ENCODE data around the gene PPP1R26.

Gene PPP1R26

DNA sequence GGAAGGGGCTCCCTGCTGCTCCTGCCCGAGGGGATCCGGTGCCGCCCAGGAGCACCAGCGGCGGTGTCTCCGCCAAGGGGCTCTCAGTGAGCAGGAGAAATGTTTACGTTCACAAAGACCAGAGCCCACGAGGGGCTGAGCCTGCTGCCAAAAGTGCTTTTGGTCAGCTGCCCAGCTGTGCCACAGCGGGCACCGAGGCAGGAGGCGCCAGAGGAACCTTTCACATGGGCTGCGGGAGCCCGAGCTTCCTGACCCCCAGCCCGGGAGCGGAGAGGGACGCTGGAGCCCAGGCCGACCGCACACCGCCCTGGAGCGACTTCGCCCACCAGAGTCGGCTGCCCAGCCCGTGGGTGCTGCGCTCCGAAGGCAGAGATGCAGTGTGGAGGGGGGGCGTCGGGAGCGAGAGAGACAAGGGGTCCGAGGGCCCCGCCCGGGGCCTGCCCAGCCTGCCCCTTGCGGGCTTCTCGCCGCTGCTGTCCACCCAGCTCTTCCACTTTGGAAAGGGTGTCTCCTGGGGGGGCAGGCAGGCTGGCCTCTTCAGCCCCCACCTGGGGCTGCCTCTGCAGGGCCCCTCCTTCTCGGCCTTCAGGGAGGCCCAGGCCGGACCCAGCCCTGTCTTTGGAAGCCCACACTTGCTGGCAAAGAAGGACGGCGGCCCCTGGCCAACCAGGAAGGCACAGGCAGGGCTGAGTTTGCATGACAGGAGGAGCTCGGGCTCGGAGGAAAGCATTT, 7.9 kb downstream of the PPP1R26 start:
- H3K4me3 ChIP-seq (ENCODE audit: low read length): no peak overlapping the region
- DNase-seq (ENCODE audit: low read depth): no peak
- TF ChIP-seq, protein P1, sequence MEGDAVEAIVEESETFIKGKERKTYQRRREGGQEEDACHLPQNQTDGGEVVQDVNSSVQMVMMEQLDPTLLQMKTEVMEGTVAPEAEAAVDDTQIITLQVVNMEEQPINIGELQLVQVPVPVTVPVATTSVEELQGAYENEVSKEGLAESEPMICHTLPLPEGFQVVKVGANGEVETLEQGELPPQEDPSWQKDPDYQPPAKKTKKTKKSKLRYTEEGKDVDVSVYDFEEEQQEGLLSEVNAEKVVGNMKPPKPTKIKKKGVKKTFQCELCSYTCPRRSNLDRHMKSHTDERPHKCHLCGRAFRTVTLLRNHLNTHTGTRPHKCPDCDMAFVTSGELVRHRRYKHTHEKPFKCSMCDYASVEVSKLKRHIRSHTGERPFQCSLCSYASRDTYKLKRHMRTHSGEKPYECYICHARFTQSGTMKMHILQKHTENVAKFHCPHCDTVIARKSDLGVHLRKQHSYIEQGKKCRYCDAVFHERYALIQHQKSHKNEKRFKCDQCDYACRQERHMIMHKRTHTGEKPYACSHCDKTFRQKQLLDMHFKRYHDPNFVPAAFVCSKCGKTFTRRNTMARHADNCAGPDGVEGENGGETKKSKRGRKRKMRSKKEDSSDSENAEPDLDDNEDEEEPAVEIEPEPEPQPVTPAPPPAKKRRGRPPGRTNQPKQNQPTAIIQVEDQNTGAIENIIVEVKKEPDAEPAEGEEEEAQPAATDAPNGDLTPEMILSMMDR (conservative IDR thresholded peaks at IDR 0.05; ENCODE audit: low read depth, low read length): no peak

DNA sequence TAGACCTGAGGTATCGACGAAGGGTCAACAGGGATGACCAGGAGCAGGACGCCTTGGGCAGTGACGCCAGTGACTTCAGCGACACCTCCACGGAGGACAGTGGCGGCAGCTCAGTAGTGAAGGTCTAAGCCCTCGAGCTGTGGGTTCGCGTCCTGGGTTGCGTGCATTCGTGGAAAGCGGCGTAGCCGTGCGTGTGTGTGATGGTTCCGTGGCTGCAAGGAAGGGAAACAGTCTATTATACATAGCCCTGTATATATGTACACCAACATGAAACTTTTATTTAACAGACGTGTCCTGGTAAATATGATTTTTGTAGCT, 8.4 kb downstream of the PPP1R26 start:
- no peak overlapping the region for H3K4me3 ChIP-seq (ENCODE audit: low read length)
- DNase-seq (ENCODE audit: low read depth): no peak
- TF ChIP-seq, protein P1 (conservative IDR thresholded peaks at IDR 0.05; ENCODE audit: low read depth, low read length): no peak

DNA sequence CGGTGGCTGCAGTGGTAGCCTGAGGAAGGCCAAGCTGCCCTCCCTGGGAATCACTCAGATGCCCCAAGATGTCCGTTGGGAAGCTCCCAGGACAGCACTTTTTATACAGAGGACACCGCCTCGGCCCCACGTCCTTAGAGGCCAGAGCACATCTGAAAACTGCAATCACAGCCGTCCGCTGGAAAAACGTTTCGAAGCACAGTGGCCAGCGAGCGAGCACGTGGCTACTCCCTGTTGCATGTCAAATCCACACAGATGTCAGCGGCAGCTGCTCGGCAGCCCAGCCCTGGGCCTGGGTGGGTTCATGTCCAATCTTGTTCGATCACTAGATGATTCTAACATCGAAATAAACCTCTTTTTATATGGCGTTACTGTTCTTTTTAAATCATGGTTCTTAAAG, 8.9 kb downstream of the PPP1R26 start:
- no peak overlapping the region for H3K4me3 ChIP-seq (ENCODE audit: low read length)
- DNase-seq (ENCODE audit: low read depth): no peak
- TF ChIP-seq, protein P1 (conservative IDR thresholded peaks at IDR 0.05; ENCODE audit: low read depth, low read length): no peak

DNA sequence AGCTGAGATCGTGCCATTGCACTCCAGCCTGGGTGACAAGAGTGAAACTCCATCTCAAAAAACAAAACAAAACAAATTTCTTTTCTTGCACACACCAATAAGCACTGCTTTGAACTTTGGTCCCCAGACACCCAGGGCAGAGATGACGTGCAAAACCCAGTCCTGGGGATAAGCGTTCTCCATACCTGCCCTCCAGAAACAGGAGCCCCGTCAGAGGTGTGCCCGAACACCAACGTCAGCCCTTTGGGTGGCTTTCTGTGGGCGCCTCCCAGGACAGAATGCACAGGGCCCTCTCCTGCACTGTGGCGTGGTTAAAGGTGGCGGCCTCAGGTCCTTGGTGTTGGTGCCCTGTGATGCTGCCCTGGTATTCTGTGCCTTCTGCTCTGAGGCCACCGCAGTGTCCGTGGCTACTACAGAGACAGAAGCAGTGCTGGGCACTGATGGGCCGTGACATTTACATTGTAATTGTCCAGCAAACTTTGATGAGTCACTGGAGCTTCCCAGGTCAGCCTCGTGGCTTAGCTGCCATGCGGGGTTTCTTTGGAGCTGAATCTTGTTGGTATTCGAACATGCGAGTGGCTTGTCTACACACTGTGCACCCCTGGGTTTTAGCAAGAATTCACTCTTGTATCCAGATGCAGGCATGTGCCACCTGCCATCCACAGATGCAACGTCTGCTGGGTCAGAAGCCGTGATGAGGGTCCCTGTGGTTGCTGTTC, 9.8 kb downstream of the PPP1R26 start:
- H3K4me3 ChIP-seq (ENCODE audit: low read length): no peak overlapping the region
- DNase-seq (ENCODE audit: low read depth): no peak
- TF ChIP-seq, protein P1 (conservative IDR thresholded peaks at IDR 0.05; ENCODE audit: low read depth, low read length): no peak

DNA sequence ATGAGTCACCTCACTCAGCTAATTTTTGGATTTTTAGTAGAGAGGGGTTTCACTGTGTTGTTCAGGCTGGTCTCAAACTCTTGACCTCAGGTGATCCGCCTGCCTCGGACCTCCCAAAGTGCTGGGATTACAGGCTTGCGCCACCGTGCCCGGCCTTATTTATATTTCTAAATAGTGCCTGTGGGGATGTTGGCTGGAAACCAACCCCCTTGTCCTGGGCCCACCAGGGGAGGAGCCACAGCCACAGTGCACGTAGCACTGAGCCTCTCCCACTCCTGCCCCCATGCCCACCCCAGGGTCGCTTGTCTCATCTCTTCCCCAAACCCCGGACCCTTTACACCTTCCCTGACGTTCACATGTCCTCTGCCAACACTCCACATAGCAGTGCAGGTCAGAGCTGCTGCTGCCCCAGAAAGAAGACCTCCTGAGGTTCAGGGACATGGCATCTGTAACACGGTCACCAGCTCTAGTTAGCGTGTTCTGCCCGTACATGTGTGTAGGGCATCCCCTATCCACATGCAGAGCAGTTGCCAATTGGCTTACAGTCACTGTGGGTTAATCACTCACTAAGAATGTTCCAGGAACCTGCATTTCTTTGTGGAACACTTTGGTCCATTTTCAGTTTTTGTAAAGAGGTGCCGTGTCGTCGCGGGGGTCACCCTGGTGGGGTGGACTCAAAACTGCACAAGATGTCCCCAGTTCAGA, 10.7 kb downstream of the PPP1R26 start:
- H3K4me3 ChIP-seq (ENCODE audit: low read length): no peak overlapping the region
- TF ChIP-seq, protein P1 (conservative IDR thresholded peaks at IDR 0.05; ENCODE audit: low read depth, low read length): no peak
- no peak for DNase-seq (ENCODE audit: low read depth)

DNA sequence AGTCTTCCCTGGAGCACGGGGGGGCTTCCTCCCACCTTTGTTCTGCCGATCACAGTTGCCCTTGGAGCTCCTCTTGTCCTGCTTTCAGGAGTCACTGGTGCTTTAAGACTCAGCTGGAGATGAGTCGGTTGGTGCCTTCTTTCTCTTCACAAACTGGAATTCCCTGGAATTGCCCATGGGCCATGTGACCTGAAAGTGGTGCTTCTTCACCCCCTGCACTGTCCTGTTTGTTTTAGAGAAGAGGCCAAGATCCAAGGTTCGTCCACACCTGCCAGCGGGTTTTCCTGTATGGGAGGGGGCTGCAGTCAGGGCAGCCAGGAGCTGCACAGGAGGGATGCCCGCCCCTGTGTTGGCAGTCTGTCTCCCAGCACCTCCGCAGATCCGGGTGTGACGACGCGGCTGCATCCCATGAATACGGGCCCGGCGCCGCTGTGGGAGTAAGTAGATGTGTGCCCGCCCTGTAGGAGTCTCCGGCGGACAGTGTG, 11.4 kb downstream of the PPP1R26 start:
- DNase-seq (ENCODE audit: low read depth): no peak
- H3K4me3 ChIP-seq (ENCODE audit: low read length): no peak overlapping the region
- TF ChIP-seq, protein P1 (conservative IDR thresholded peaks at IDR 0.05; ENCODE audit: low read depth, low read length): no peak

All from retinal pigment epithelial cell (primary cell).